GM23338 (cell line): ENCODE measurements around the gene SRPK1. TPM values are rescaled to one million over a fixed set of nuclear protein-coding genes. Genes with fewer than 3 reads are reported as not detected.

ENCODE experiments used
- ATAC-seq: fragments of 200-7000 bp; cut with Tn5 transposase; 3 replicates; pipeline ENCODE4 v1.9.1; 2020
- DNase-seq: peaks from one replicate; pipeline ENCODE4 v3.0.0-alpha.2; 2015; ENCODE audit warnings: low spot score
- H2AFZ ChIP-seq: fragments of 200-600 bp; sonication (generic); 2 replicates; pipeline ENCODE4 v1.8.0; 2016; ENCODE audit warnings: antibody characterized with exemption, mild to moderate bottlenecking, moderate library complexity
- H3F3A ChIP-seq: fragments of 200-600 bp; sonication (generic); replicated peaks from 2 replicates; pipeline ENCODE4 v1.8.0; 2017; ENCODE audit warnings: antibody characterized with exemption, mixed run types, low read depth
- H3K27ac ChIP-seq: fragments of 200-600 bp; sonication (generic); 2 replicates; pipeline ENCODE4 v1.6.1; 2016; ENCODE audit warnings: low read depth
- H3K27me3 ChIP-seq: fragments of 200-600 bp; sonication (generic); 2 replicates; pipeline ENCODE4 v1.8.0; 2016; ENCODE audit warnings: mild to moderate bottlenecking, mixed run types, moderate library complexity; ENCODE audit not compliant: insufficient read depth
- H3K36me3 ChIP-seq: fragments of 200-600 bp; sonication (generic); 2 replicates; pipeline ENCODE4 v1.8.0; 2016; ENCODE audit warnings: mild to moderate bottlenecking; ENCODE audit not compliant: insufficient read depth
- H3K4me1 ChIP-seq: fragments of 200-600 bp; sonication (generic); 2 replicates; pipeline ENCODE4 v1.8.0; 2016; ENCODE audit warnings: mild to moderate bottlenecking, moderate library complexity; ENCODE audit not compliant: insufficient read depth
- H3K4me2 ChIP-seq: fragments of 200-600 bp; sonication (generic); 2 replicates; pipeline ENCODE4 v1.7.1; 2017; ENCODE audit warnings: mixed run types
- H3K4me3 ChIP-seq: fragments of 200-600 bp; sonication (generic); 2 replicates; pipeline ENCODE4 v1.6.1; 2016; ENCODE audit warnings: mixed run types
- H3K79me2 ChIP-seq: fragments of 200-600 bp; sonication (generic); replicated peaks from 2 replicates; pipeline ENCODE4 v1.8.0; 2017; ENCODE audit warnings: mild to moderate bottlenecking; ENCODE audit not compliant: insufficient read depth
- H3K9me2 ChIP-seq: fragments of 200-600 bp; sonication (generic); 2 replicates; pipeline ENCODE4 v1.8.0; 2017; ENCODE audit not compliant: insufficient read depth
- H4K20me1 ChIP-seq: fragments of 200-600 bp; sonication (generic); replicated peaks from 2 replicates; pipeline ENCODE4 v1.8.0; 2017; ENCODE audit warnings: mild to moderate bottlenecking; ENCODE audit not compliant: insufficient read depth
- H3K27ac Mint-ChIP-seq: 2 replicates; pipeline ENCODE4 v1.8.0; 2020; ENCODE audit warnings: inconsistent platforms, mild to moderate bottlenecking, moderate library complexity, mixed read lengths
- H3K27me3 Mint-ChIP-seq: 3 replicates; pipeline ENCODE4 v1.8.0; 2022; ENCODE audit warnings: low read depth, mild to moderate bottlenecking, moderate library complexity, mixed read lengths, inconsistent platforms; ENCODE audit not compliant: insufficient read depth, poor library complexity
- H3K36me3 Mint-ChIP-seq: 3 replicates; pipeline ENCODE4 v1.8.0; 2021; ENCODE audit warnings: low read depth, mild to moderate bottlenecking, inconsistent platforms, moderate library complexity, mixed read lengths
- H3K4me1 Mint-ChIP-seq: 3 replicates; pipeline ENCODE4 v1.8.0; 2020; ENCODE audit warnings: mild to moderate bottlenecking, inconsistent platforms, mixed read lengths
- H3K4me3 Mint-ChIP-seq: 3 replicates; pipeline ENCODE4 v1.8.0; 2021; ENCODE audit warnings: moderate library complexity, mild to moderate bottlenecking, inconsistent platforms, mixed read lengths
- H3K9me3 Mint-ChIP-seq: 3 replicates; pipeline ENCODE4 v1.8.0; 2020; ENCODE audit warnings: moderate library complexity, mild to moderate bottlenecking, inconsistent platforms, mixed read lengths
- CREB1 ChIP-seq: fragments of 250-450 bp; sonication (Bioruptor Pico); IDR thresholded peaks from 2 replicates; pipeline ENCODE4 v1.5.0; 2020; ENCODE audit warnings: low read depth, mild to moderate bottlenecking, moderate library complexity
- CTCF ChIP-seq, 2 experiments: fragments of 200-600 bp in 1 of 2; sonication (generic) in 1 of 2; conservative IDR thresholded peaks; 2 replicates each; pipeline versions ENCODE4 v1.5.1 to v1.6.1; 2016 to 2017; ENCODE audit warnings: antibody characterized with exemption in 2 of 2, low read depth in 2 of 2, mild to moderate bottlenecking in 2 of 2, moderate library complexity in 1 of 2
- ETS1 ChIP-seq: IDR thresholded peaks from 2 replicates; pipeline ENCODE4 v1.6.1; 2016; ENCODE audit warnings: antibody characterized with exemption
- EZH2phosphoT487 ChIP-seq: fragments of 200-600 bp; sonication (generic); IDR thresholded peaks from one replicate; pipeline ENCODE4 v1.8.1; 2018; ENCODE audit warnings: antibody characterized with exemption; ENCODE audit not compliant: unreplicated experiment
- JUNB ChIP-seq: IDR thresholded peaks from one replicate; pipeline ENCODE4 v1.6.1; 2016; ENCODE audit warnings: antibody characterized with exemption; ENCODE audit not compliant: unreplicated experiment
- NANOG ChIP-seq: IDR thresholded peaks from 2 replicates; pipeline ENCODE4 v1.6.1; 2016; ENCODE audit warnings: antibody characterized with exemption, borderline replicate concordance
- POLR2AphosphoS5 ChIP-seq: IDR thresholded peaks from 2 replicates; pipeline ENCODE4 v1.6.1; 2016; ENCODE audit warnings: antibody characterized with exemption, low read depth
- STAT1 ChIP-seq: IDR thresholded peaks from one replicate; pipeline ENCODE4 v1.6.1; 2016; ENCODE audit warnings: antibody characterized with exemption; ENCODE audit not compliant: unreplicated experiment
- ZNF114 ChIP-seq: fragments of 250-450 bp; sonication (Bioruptor Pico); IDR thresholded peaks from 2 replicates; pipeline ENCODE4 v1.5.0; 2020; ENCODE audit warnings: mild to moderate bottlenecking, moderate library complexity
- ZNF331 ChIP-seq: fragments of 250-450 bp; sonication (Bioruptor Pico); IDR thresholded peaks from 2 replicates; pipeline ENCODE4 v1.5.0; 2020; ENCODE audit warnings: low read depth, mild to moderate bottlenecking, moderate library complexity
- ZNF462 ChIP-seq: fragments of 250-450 bp; sonication (Bioruptor Pico); IDR thresholded peaks from 2 replicates; pipeline ENCODE4 v1.5.0; 2020; ENCODE audit warnings: mild to moderate bottlenecking, moderate library complexity
- polyA plus RNA-seq: library from polyadenylated mRNA; unstranded; fragments of >200 nt; fragmentation: Nextera tagmentation; extraction: Ambion mirVana; gene quantifications from 2 replicates; pipeline ENCODE4 v1.2.1, GENCODE V29; 2016
- total RNA-seq: library from RNA; depleted of rRNA; stranded (reverse); fragments of >200 nt; shearing (Covaris generic); gene quantifications from 2 replicates; pipeline ENCODE4 v1.2.3, GENCODE V29; 2014

Gene SRPK1
- total and polyA plus RNA-seq, 2 experiments from 2014 or later: 175 to 202 TPM

- no peak for ATAC-seq
- H3K4me3 Mint-ChIP-seq: no peak overlapping the region
These were observed 125.3 kb downstream of the SRPK1 start for GRCh38 chr6:35795453-35796071.

More at GRCh38 chr6:35795453-35796071, 125.3 kb downstream of the SRPK1 start:
- Histone ChIP-seq H2AFZ (no peak overlapping the region), H3K27me3 (no peaks in the 10 kb centered on the region), H3K4me3 (no peak overlapping the region), H3K36me3 (no peaks in the 10 kb centered on the region), H4K20me1 (no peaks in the 10 kb centered on the region), H3K27ac (no peak overlapping the region), H3F3A (peaks cover 6% of the 10 kb centered on the region; the same call in 1 of the 2 replicates), H3K79me2 (no peaks in the 10 kb centered on the region), H3K9me2 (peaks cover 14% of the 10 kb centered on the region; the same call in 1 of the 2 replicates), H3K4me1 (peaks cover 8% of the 10 kb centered on the region), H3K4me2 (no peak overlapping the region)
- H3K9me3 Mint-ChIP-seq: no peaks in the 10 kb centered on the region
- TF ChIP-seq CTCF (conservative IDR thresholded peaks at IDR 0.05; ENCODE audit: low read depth in 2 of 2): no peak
- TF ChIP-seq ZNF462: no peak
- TF ChIP-seq POLR2AphosphoS5: no peak
- no peak for TF ChIP-seq ZNF114 (CRISPR knock-in tag)
- TF ChIP-seq ETS1: no peak
- no peak for TF ChIP-seq JUNB
- TF ChIP-seq EZH2phosphoT487: no peak
- TF ChIP-seq STAT1: no peak
- TF ChIP-seq ZNF331: no peak
- TF ChIP-seq NANOG: no peak
- no peak for TF ChIP-seq CREB1 (CRISPR knock-in tag)
- H3K27me3 Mint-ChIP-seq: peaks cover 8% of the 10 kb centered on the region
- H3K4me1 Mint-ChIP-seq: peaks cover 16% of the 10 kb centered on the region
- DNase-seq: no peak
- 0 out of 2 replicates have a peak overlapping the region, but pooled peaks have one; percentile 17 for H3K27ac Mint-ChIP-seq
- no peaks in the 10 kb centered on the region for H3K36me3 Mint-ChIP-seq
